Stimulated activated CD4-positive, alpha-beta T cell treated with anti-CD3 and anti-CD28 coated beads, Interleukin-4, amount 100 ng/mL, for 48 hours (primary cell): ENCODE data around the gene RPA1.
"Not testable (repeated sequence)": the region's sequence is repeated elsewhere in the genome, so short reads cannot be mapped to it uniquely, and the experiment has no call there.

Experiments
- DNase-seq, 2 donors: peaks; one replicate each; pipeline ENCODE4 v3.0.0-alpha.2; 2020; ENCODE audit warnings: low read depth in 2 of 2

RPA1 gene

GRCh38 chr17:1878419-1879121, 48.8 kb downstream of the RPA1 start:
- DNase-seq = no peak

DNA sequence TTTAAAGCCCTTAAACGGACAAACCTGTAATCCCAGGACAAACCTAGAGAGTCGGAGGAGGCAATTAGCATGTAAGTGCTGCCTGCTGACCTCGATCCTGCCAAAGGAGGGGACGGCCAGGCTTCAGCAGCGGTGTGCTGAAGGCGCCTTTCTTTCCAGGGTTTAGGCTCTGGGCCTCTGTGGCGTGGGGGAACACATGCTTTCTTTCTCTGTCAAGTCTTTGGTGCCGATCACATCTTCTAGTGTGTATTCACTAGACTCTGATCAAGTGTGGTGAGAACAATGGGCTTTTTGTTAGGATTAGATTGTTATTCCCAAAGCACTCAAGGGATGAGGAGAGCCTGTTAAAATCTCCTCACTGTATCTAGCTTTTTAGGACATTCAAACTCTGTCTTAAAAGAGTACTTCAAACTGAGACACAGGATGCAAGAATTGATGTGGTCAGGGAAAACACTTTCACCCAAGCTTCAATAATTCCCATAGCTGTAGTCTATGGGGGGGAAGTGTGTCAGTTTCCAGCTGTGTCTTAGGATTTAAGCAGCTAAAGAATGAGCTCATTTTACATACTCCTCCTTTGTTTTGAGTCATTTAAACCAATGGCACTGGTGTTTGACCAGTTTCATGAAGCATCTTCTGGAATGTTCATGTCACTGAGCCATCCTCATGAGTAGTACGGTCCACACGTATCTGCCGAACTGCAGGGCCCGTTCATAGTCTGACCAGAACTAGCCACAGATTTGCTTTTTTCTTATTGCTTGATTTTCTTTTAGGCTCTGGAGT, 51.2 kb downstream of the RPA1 start:
- no peak for DNase-seq

DNA sequence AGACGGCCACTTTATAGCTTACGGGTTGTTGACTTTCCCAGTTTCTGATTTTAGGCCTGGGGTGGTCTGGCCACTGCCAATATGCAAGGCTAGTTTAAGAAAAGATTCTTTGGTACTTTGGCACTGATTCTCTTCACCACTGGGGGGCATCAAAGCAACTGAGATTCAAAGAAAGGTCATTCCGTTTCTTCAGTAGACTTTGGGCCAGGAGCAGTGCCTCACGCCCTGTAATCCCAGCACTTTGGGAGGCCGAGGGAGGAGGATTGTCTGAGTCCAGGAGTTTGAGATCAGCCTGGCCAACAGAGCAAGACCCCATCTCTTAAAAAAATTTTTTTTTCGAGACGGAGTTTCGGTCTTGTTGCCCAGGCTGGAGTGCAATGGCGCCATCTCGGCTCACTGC, 53.0 kb downstream of the RPA1 start:
- no peak for DNase-seq

DNA sequence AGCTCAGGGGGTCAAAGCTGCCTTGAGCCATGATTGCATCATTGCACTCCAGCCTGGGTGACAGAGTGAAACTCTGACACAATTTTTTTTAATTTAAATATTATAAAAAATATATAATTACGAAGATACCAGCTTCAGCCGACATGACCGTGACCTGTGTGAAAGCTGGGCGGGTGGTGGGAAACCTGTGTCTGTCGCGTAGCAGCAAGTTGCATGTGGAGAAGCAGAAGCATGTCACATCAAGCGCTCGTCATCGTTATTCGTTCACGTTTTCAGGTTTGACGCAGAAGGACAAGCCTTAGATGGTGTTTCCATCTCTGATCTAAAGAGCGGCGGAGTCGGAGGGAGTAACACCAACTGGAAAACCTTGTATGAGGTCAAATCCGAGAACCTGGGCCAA, 53.7 kb downstream of the RPA1 start:
- no peak for DNase-seq

DNA sequence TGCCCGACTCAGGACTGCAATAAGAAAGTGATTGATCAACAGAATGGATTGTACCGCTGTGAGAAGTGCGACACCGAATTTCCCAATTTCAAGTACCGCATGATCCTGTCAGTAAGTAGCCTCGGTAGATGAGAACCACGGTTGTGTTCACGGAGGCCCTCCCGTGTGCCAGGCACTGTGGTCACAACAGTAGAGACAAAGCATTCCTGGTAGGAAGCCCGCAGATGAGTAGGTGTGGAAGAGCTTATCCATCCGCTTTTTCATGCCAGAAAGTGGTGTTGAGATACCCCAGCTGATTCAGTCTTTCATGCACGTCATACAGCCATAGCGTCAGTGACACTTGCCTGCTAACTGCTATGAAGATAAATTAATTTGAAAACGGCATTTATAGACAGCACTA, 58.9 kb downstream of the RPA1 start:
- DNase-seq = no peak

DNA sequence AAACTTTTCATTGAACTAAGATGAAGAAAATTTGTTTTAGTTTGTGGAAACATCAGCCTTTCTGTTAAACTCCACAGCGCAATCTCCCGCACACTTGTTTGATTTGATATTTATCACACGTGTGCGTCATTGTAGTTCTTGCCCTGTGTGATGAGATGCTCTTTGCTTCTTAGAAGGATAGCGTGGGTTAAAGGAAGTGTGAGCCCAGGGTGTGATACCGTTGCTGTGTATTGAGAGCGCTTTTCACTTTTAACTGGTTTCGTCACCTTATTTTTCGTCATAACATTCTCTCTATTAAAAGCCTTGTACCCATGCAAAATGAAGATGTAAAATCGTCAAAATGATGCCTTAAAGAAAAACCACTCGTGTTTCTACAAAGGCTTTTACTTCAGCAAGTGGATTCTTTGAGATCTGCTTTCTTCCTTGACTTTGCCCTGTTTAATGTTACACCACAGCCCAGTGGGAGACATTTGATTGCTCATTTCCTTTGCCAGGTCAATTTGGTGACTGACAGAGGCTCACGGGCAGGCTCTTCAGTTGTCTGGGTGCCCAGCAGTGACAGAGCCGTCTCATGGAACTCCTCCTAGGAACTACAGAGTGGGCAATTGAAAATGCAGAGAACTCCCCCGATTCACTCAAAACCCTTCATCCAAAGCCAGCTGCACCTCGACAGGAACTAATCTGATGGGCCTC, 61.1 kb downstream of the RPA1 start:
- DNase-seq = no peak

DNA sequence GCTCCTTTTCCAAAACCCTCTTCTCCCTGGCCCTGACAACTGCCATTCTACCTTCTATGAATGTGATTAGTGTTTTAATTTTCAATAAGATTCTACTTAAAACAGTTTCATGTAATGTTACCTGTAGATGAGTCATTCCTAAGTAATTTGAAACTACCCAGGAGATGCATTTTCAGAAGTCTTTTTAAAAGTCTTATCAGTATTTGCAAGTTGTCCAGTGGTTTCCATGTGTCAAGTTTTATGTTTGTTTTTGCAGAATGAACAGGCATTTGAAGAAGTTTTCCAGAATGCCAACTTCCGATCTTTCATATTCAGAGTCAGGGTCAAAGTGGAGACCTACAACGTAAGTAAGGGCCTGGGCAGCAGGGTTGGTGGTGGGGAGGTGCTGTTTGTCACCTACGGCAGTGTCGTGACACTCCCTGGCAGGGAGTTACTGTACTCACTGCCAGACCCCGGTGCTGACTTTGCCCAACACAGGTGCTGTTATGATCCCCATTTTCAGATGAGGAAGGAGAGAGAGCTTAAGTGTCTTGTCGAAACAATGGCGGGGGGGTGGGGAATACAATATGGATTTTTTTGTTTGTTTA, 65.0 kb downstream of the RPA1 start:
- no peak for DNase-seq

DNA sequence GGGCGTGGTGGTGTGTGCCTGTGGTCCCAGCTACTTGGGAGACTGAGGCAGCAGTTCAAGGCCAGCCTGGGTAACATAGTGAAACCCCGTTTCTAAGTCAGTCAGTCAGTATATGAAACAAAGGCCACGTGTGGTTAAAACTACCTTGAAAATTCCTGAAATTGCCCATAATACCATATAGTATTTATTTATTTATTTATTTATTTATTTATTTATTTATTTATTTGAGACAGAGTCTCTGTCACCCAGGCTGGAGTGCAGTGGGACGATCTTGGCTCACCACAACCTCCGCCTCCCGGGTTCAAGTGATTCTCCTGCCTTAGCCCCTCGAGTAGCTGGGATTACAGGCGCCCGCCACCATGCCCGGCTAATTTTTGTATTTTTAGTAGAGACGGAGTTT, 65.7 kb downstream of the RPA1 start:
- DNase-seq = not testable (repeated sequence)

GRCh38 chr17:1896243-1897104, 66.7 kb downstream of the RPA1 start:
- no peak for DNase-seq

DNA sequence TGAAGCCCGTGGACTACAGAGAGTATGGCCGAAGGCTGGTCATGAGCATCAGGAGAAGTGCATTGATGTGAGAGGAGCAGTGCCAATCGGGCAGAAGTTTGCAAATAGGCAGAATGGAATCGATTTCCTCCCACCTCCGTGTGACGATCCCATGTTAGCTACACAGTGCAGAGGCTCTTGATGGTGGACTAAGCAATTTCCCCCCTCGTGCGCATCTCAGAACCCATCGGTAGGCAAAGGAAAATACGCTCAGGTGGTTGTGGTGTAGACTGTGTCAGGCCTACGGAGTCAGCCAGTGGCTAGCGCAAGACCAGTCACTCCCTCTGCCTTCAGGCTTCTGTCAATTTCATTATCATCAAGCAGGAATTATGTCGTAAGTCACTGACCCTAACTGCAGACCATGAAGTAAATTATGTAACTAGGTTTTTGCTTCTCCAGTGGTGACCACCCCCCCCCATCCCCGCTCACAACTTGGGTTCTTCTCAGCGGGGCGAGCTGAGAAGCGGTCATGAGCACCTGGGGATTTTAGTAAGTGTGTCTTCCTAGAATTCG, 67.4 kb downstream of the RPA1 start:
- no peak for DNase-seq

DNA sequence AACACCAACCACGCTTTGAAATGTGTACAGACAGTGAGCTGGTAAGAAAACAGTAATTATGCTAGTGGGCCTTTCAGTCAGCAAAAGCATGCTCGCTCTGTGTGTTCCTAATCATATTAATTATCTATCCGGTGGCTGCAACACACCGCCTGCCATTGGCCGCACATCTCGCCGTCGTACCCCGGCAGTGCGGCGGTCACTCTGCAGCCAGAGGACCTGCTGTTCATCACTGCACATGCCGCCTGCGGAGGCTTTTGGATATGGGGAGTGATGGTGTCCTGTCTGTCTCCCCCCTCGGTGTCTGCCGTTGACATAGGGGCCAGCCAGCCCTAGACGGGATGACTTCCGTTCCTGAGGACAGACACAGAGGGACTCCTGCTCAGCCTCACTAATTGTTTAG, 68.5 kb downstream of the RPA1 start:
- no peak for DNase-seq

DNA sequence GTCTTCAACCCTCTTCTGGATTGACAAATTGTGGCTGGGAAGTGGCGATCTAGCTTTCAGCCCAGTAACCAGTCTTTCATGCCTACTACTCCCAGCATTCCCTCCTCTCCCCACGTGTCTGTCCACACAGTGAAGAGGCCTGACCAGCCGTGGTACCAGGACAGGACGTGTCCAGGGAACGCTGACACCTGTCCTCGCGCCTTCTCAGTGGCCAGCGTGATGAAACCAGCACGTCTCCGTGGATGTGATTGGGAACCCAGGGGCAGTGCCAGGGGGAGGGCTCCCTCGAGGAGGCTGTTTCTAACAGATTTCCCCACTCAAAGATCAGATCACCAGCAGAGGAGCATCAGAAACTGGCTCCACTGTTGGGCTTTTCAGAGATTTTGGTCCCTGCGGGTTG, 69.1 kb downstream of the RPA1 start:
- DNase-seq = no peak

GRCh38 chr17:1899403-1900000, 69.7 kb downstream of the RPA1 start:
- DNase-seq = no peak

GRCh38 chr17:1904273-1905182, 74.7 kb downstream of the RPA1 start:
- DNase-seq = no peak

DNA sequence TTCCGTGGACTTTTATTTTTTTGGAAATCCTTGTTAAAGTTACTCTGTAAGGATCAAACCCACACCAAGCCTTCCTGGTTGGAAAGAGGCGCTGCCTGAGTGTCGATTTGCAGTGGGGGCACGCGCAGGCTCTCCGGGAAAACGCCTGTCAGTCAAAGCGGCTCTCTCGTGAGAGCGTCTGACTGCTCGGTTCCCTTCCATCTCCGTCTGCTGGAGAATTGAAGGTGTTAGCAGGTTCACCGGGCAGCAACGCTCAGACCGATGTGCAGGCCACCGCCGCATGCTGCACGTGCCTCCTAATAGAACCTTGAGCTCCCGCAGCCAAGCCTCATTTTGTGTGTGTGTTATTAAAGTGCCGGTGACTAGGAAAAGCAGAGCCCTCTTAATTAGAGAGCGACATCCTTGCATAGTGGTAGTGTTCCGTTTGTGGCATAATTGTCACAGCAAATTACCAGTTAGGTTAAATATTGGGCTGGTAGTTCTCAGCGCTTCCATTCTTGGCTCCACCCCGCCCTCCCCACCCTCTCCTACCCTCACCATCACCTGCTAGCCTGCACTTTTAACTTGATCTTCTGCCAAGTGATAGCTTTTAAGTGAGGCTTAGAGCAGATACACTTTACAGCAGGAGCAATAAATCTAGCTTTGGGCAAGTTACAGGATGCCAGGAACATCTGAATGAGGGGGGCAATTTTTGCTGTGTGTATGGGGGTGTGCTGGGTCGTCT, 75.5 kb downstream of the RPA1 start:
- DNase-seq = no peak

- no peak for DNase-seq
Measured at GRCh38 chr17:1906662-1907101, 76.9 kb downstream of the RPA1 start.

DNA sequence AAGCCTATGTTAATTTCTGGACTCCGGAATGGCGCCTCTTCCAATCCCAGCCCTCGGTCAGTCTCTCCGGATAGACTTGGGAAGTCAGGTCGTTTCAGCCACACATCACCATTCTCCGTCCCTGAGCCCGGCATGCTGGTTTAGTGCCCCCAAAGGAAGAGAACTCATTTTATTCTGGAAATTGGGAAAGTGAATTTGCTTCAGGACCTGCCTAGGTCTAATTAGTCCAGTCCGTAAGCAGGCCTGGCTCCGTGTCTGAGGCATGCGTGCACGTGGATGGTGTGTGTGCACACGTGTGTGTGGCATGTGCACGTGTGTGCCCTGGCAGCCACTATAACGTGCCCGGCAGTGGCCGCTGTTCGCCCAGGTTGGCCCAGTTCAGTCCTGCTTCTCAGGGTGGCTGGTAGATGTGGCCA, 77.4 kb downstream of the RPA1 start:
- DNase-seq = no peak

DNA sequence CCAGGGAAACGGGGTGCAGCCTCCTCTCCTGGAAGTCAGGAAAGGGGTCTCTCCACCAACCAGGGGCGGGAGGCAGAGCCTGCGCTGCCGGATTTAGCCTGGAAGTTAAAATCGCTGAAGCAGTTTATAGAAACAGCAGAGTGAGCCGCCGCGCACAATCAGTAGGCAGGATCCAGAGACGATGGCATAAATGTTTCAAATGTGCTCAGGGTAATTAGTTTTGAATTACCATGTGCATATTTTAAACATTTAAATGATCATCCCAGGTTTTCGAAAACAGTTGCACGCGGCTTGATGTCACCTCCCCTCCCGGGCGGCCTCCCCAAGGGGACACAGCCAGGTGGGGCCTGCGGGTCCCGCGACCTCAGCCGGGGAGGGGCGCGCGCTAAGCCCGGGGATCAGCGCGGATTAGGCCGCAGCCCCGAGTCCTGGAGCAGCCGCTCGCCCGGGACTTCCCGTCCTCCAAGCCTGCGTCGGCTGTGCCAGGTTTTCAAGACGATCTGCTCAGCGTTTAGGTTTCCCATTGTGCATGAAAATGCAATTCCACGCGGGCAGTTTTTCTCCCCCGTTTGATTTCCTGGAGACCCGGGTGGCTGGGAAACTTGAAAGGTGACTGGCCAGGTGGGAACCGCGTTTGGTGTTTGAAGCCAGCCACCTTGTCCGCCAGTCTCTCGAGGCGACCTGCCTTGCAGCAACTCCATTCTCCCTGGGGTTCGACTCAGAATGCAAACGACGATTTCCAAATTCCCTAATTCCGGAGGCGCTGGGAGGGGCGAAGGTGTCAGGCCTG, 78.3 kb downstream of the RPA1 start:
- DNase-seq = no peak
